Stimulated activated CD8-positive, alpha-beta memory T cell treated with anti-CD3 and anti-CD28 coated beads, Interleukin-4, amount 100 ng/mL, for 24 hours (primary cell): ENCODE measurements around the gene USP30.

Source experiments
- DNase-seq: peaks from one replicate; pipeline ENCODE4 v3.0.0-alpha.2; 2020; ENCODE audit warnings: low read depth

The USP30 gene

DNA sequence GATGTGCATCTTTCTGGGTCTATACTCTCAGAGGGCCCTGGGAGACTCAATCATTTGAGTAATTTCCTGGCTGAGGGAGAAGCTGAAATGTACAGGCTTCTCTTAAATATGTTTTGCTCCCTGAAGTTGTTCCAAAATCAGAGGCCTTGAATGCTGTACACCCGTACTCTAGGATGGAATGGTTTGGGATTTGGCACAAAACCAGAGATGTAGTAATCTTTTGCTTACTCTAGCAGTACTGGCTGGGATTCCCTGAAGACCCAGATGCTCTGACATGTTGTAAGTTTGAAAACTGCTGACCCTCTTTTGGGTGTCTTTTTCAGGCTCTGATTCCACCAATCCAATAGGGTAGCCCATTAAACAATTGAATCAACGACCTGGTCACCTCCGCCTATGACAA, 74.4 kb downstream of the USP30 start:
- DNase-seq, result no peak

- DNase-seq, result no peak
Observed at GRCh38 chr12:109127533-109128242, 75.3 kb downstream of the USP30 start.

- DNase-seq, result no peak
Observed at GRCh38 chr12:109130297-109131153, 78.1 kb downstream of the USP30 start.

- DNase-seq, result no peak
Observed at GRCh38 chr12:109131154-109132050, 79.0 kb downstream of the USP30 start.

- no peak for DNase-seq
Observed at GRCh38 chr12:109134186-109134917, 82.0 kb downstream of the USP30 start.

GRCh38 chr12:109137055-109137454, 84.7 kb downstream of the USP30 start:
- DNase-seq, result no peak
